CD4-positive, alpha-beta T cell (primary cell): ENCODE results near the gene SRPK2. TPM values are rescaled to one million over a fixed set of nuclear protein-coding genes. Genes with fewer than 3 reads are reported as not detected.

Experiments used
- ATAC-seq: fragments of 200-7000 bp; cut with Tn5 transposase; one replicate; pipeline ENCODE4 v1.10.0; 2022; ENCODE audit warnings: mild to moderate bottlenecking; ENCODE audit not compliant: poor library complexity
- CTCF ChIA-PET: fragments of 350-600 bp; sonication (Branson Sonifier 250); formaldehyde crosslinking; loops from one replicate; lab custom pipeline; 2021; ENCODE audit warnings: antibody characterized with exemption, inconsistent platforms; lab: Charles Lee
- POLR2A ChIA-PET: fragments of 350-600 bp; sonication (Branson Sonifier 250); formaldehyde crosslinking; loops from one replicate; lab custom pipeline; 2021; ENCODE audit warnings: antibody characterized with exemption, inconsistent platforms; lab: Charles Lee
- DNase-seq, 14 experiments: peaks; one replicate each; pipeline ENCODE4 v3.0.0-alpha.2; 2013 to 2020; ENCODE audit warnings: mixed read lengths in 2 of 14
- H3K27ac ChIP-seq, 2 donors: one replicate each; pipeline versions ENCODE4 v1.5.1 to v1.7.0; 2013; ENCODE audit warnings: low read length in 2 of 2, low read depth in 1 of 2, mild to moderate bottlenecking in 1 of 2
- H3K27me3 ChIP-seq, 2 experiments: 1 replicate in 1 of 2; 2 replicates in 1 of 2; pipeline versions ENCODE4 v1.6.1 to v1.7.0; 2013; ENCODE audit warnings: low read length in 2 of 2, control low read depth in 1 of 2, mild to moderate bottlenecking in 1 of 2, moderate library complexity in 1 of 2; ENCODE audit not compliant: insufficient read depth in 2 of 2, control insufficient read depth in 1 of 2
- H3K36me3 ChIP-seq: one replicate; pipeline ENCODE4 v1.6.1; 2013; ENCODE audit warnings: low read length, control low read depth; ENCODE audit not compliant: insufficient read depth
- H3K4me1 ChIP-seq: one replicate; pipeline ENCODE4 v1.6.1; 2013; ENCODE audit warnings: low read length, control low read depth; ENCODE audit not compliant: insufficient read depth
- H3K4me3 ChIP-seq: one replicate; pipeline ENCODE4 v1.5.1; 2013; ENCODE audit warnings: mild to moderate bottlenecking, low read length, moderate library complexity
- H3K9me3 ChIP-seq, 2 experiments: 1 replicate in 1 of 2; 2 replicates in 1 of 2; pipeline versions ENCODE4 v1.6.1 to v1.7.0; 2013; ENCODE audit warnings: low read length in 2 of 2, mild to moderate bottlenecking in 2 of 2, control low read depth in 1 of 2, moderate library complexity in 1 of 2; ENCODE audit not compliant: control insufficient read depth in 1 of 2, insufficient read depth in 1 of 2
- H3K27ac Mint-ChIP-seq: one replicate; pipeline ENCODE4 v1.8.0; 2020; ENCODE audit warnings: mixed read lengths
- H3K27me3 Mint-ChIP-seq: one replicate; pipeline ENCODE4 v1.8.0; 2021; ENCODE audit warnings: mixed read lengths
- H3K36me3 Mint-ChIP-seq: one replicate; pipeline ENCODE4 v1.8.0; 2021; ENCODE audit warnings: low read depth, mixed read lengths
- H3K4me1 Mint-ChIP-seq: one replicate; pipeline ENCODE4 v1.8.0; 2021; ENCODE audit warnings: low read depth, mixed read lengths
- H3K4me3 Mint-ChIP-seq: one replicate; pipeline ENCODE4 v1.8.0; 2020; ENCODE audit warnings: mild to moderate bottlenecking, mixed read lengths
- H3K9me3 Mint-ChIP-seq: one replicate; pipeline ENCODE4 v1.8.0; 2020; ENCODE audit warnings: mixed read lengths
- CTCF ChIP-seq: fragments of 200-600 bp; IDR thresholded peaks from one replicate; pipeline ENCODE4 v1.8.0; 2022; ENCODE audit warnings: antibody characterized with exemption, mild to moderate bottlenecking
- intact Hi-C, 2 experiments: fragments of 100-400 bp; cut with DNase I in 1 of 2; cut with micrococcal nuclease in 1 of 2; formaldehyde crosslinking; loops; one replicate each; pipeline versions ENCODE4 v1.15.1 to v1.9.0; 2023 to 2025; cut with DNase I, micrococcal nuclease
- total RNA-seq, 174 experiments: library from RNA in 2 of 174; stranded (reverse) in 2 of 174; gene quantifications; one replicate each; pipeline ENCODE4 v1.2.3 and lab custom pipeline; 2021 to 2026

SRPK2 gene
- total RNA-seq, 2 experiments from 2014 or later, result 39.9 to 40.9 TPM

- no peaks in the 10 kb centered on the region for H3K36me3 ChIP-seq
- no peak overlapping the region for H3K27ac Mint-ChIP-seq
- POLR2A ChIA-PET, result interaction anchor here (1.1 kb wide), 1 partner anchor 14 kb away, joined by 7 read pairs; the partner anchor contains the start of gene SRPK2
- H3K27me3 ChIP-seq, result no peaks in the 10 kb centered on the region
- TF ChIP-seq CTCF, result no peak
- no peaks in the 10 kb centered on the region for H3K4me1 ChIP-seq
- no peak overlapping the region for H3K4me3 ChIP-seq
- H3K9me3 ChIP-seq, result no peaks in the 10 kb centered on the region
- H3K27ac ChIP-seq, result no peak overlapping the region
- ATAC-seq (no peak), DNase-seq (no peak)
- H3K4me1 Mint-ChIP-seq, result no peaks in the 10 kb centered on the region
- H3K27me3 Mint-ChIP-seq, result no peaks in the 10 kb centered on the region
- CTCF ChIA-PET, result no interaction called here
- H3K9me3 Mint-ChIP-seq, result no peaks in the 10 kb centered on the region
- H3K4me3 Mint-ChIP-seq, result no peak overlapping the region
- intact Hi-C loops, result no loop called here
- H3K36me3 Mint-ChIP-seq, result no peaks in the 10 kb centered on the region
Observed at GRCh38 chr7:105403128-105403527, 14.4 kb upstream of the SRPK2 start.

GRCh38 chr7:105402221-105403095 is 13.7 kb upstream of the SRPK2 start:
- Mint-ChIP-seq H3K27me3 (no peaks in the 10 kb centered on the region), H3K9me3 (no peaks in the 10 kb centered on the region), H3K4me1 (no peaks in the 10 kb centered on the region), H3K36me3 (no peaks in the 10 kb centered on the region), H3K4me3 (no peak overlapping the region), H3K27ac (no peak overlapping the region)
- intact Hi-C loops, result no loop called here
- no peak for TF ChIP-seq CTCF
- no peaks in the 10 kb centered on the region for H3K36me3 ChIP-seq
- ChIA-PET CTCF (no interaction called here), POLR2A (interaction anchor here (1.1 to 1.3 kb wide), 2 partner anchors 14 to 1766 kb away, joined by 4 to 7 read pairs; partner anchors contain the start of genes HBP1 and SRPK2)
- no peak for DNase-seq
- H3K27me3 ChIP-seq, result no peaks in the 10 kb centered on the region
- H3K4me1 ChIP-seq, result no peaks in the 10 kb centered on the region
- no peak for ATAC-seq
- no peak overlapping the region for H3K27ac ChIP-seq
- H3K9me3 ChIP-seq, result no peaks in the 10 kb centered on the region
- H3K4me3 ChIP-seq, result no peak overlapping the region

GRCh38 chr7:105399043-105399725 is 10.5 kb upstream of the SRPK2 start:
- Histone ChIP-seq H3K27ac (no peak overlapping the region), H3K27me3 (no peaks in the 10 kb centered on the region), H3K4me3 (no peak overlapping the region), H3K9me3 (no peaks in the 10 kb centered on the region), H3K4me1 (no peaks in the 10 kb centered on the region), H3K36me3 (no peaks in the 10 kb centered on the region)
- Mint-ChIP-seq H3K4me3 (no peak overlapping the region), H3K4me1 (no peaks in the 10 kb centered on the region), H3K9me3 (no peaks in the 10 kb centered on the region), H3K27me3 (no peaks in the 10 kb centered on the region), H3K27ac (no peak overlapping the region), H3K36me3 (no peaks in the 10 kb centered on the region)
- ChIA-PET POLR2A (interaction anchor here (1.1 kb wide), 1 partner anchor 47 kb away, joined by 3 read pairs; no protein-coding TSS in a partner anchor), CTCF (no interaction called here)
- intact Hi-C loops, result no loop called here
- no peak for TF ChIP-seq CTCF
- no peak for DNase-seq
- ATAC-seq, result no peak
